Measurements from ENCODE around the gene PNMA8B.
"Not testable (repeated sequence)": the region's sequence is repeated elsewhere in the genome, so short reads cannot be mapped to it uniquely, and the experiment has no call there.

Gene PNMA8B, protein sequence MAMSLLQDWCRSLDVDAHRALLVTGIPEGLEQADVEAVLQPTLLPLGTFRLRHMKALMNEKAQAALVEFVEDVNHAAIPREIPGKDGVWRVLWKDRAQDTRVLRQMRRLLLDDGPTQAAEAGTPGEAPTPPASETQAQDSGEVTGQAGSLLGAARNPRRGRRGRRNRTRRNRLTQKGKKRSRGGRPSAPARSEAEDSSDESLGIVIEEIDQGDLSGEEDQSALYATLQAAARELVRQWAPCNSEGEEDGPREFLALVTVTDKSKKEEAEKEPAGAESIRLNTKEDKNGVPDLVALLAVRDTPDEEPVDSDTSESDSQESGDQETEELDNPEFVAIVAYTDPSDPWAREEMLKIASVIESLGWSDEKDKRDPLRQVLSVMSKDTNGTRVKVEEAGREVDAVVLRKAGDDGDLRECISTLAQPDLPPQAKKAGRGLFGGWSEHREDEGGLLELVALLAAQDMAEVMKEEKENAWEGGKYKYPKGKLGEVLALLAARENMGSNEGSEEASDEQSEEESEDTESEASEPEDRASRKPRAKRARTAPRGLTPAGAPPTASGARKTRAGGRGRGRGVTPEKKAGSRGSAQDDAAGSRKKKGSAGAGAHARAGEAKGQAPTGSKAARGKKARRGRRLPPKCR

GRCh38 chr19:46495786-46496099, at the start of gene PNMA8B:
TSS of gene PNMA8B (minus strand) at chr19:46495867. CDS start at chr19:46495465, 402 bp downstream.
- peak; percentile 87 for DNase-seq (ENCODE audit: low read depth, low spot score)

- DNase-seq (ENCODE audit: low read depth, low spot score): no peak
Measured at GRCh38 chr19:46544651-46545050, 49.0 kb upstream of the PNMA8B start.

- DNase-seq (ENCODE audit: low read depth, low spot score): peak; percentile 93
Measured at GRCh38 chr19:46542428-46543230, 47.0 kb upstream of the PNMA8B start.

DNA sequence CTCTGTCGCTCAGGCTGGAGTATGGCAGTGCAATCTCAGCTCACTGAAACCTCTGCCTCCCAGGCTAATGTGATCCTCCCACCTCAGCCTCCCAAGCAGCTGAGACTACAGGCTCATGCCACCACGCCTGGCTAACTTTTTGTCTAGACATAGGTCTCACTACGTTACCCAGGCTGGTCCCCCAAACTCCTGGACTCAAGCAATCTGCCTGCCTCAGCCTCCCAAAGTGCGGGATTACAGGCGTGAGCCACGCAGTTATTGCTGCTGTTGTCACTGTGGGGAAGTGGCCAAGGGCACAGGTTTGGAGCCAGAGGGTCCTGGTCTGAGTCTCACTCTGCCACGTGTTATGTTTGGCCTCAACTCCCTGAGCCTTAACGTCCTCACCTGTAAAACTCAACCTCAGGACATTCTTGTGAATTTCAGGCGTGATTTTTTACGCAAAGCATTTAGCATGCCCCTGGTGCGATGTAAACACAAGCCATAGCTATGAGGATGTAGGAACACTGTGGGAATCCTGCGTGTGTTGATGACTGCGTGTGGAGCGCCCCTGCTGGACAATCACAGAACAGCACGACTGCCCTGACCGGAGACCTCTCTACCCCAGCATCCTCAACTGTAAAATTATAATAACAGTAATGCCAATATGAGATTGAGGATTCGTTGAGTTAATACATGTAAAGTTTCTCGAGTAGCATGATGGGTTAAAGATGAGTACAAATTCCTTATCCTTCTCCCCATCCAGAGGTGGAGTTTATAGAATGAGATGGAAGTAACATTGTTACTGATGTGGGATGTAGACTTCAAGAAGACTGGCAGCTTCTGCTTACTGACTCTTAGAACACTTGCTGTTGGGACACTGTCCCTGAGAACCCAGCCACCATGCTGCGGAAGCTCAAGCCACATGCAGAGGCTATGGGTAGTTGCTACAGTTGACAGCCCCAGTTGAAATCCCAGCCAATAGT, 41.8 kb upstream of the PNMA8B start:
- DNase-seq (ENCODE audit: low read depth, low spot score): peak; percentile 61

GRCh38 chr19:46536391-46536790, 40.7 kb upstream of the PNMA8B start:
- no peak for DNase-seq (ENCODE audit: low read depth, low spot score)

DNA sequence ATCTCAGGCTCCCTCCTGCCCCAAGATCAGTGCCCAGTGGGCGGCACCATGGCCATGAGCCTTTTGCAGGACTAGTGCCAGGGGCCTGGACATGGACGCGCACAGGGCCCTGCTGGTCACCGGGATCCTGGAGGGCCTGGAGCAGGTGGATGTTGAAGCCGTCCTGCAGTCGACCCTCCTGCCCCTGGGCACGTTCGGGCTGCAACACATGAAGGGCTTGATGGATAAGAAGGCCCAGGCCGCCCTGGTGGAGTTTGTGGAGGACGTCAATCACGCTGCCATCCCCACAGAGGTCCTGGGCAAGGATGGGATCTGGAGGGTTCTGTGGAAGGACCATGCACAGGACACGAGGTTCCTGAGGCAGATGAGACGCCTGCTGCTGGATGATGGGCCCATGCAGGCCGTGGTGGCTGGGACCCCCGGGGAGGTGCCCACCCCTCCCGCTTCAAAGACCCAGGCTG, 38.0 kb upstream of the PNMA8B start:
- no peak for DNase-seq (ENCODE audit: low read depth, low spot score)

DNA sequence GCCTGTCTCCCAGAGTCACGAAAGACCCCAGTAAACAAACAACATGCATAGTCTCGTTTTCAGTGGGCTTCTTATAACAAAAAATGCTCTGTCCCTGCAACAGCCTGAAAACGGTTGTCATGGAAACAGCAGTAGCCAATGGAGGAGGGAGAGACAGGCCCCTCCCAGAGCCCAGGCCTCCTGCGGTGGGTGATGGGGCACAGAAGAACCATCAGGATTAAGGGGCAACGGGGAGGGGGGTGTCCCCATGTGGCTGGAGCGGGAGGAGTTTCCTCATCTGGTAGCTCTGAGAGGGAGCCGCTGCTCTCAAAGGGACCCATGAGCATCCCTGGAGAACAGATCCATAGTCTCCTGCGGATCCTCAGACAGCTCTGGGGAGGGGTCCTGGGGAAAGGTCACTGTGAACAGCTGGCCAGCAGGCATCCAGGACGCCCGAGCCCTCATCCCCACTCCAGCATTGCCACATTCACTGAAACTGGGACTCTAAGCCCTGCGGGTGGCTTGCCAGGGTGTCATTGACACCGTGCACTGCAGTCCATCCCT, 37.5 kb upstream of the PNMA8B start:
- no peak for DNase-seq (ENCODE audit: low read depth, low spot score)

GRCh38 chr19:46530636-46531035, 35.0 kb upstream of the PNMA8B start:
- no peak for DNase-seq (ENCODE audit: low read depth, low spot score)

- peak; percentile 81 for DNase-seq (ENCODE audit: low read depth, low spot score)
Measured at GRCh38 chr19:46529622-46530451, 34.2 kb upstream of the PNMA8B start.

GRCh38 chr19:46528601-46529590, 33.2 kb upstream of the PNMA8B start:
- no peak for DNase-seq (ENCODE audit: low read depth, low spot score)

DNA sequence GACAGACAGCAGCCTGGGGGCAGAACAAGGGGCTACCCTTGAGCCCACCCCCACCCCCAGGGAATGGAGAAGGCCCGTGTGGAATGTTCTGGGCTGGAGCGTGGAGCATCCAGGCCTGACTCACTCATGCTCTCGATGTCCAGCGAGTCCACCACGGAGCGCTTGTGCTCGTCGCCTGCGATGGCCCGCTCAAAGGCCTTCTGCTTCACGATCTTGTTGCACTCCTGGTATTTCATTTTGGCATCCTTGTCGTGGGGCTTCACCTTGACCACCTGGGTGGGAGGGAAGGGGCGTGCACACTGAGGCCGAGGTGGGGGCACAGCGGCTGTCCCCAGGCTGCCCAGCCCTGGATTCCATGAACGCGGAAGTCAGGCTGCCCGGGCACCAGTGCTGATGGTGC, 31.1 kb upstream of the PNMA8B start:
- not testable (repeated sequence) for DNase-seq (ENCODE audit: low read depth, low spot score)

GRCh38 chr19:46524308-46524707, 28.6 kb upstream of the PNMA8B start:
- DNase-seq (ENCODE audit: low read depth, low spot score): no peak

DNA sequence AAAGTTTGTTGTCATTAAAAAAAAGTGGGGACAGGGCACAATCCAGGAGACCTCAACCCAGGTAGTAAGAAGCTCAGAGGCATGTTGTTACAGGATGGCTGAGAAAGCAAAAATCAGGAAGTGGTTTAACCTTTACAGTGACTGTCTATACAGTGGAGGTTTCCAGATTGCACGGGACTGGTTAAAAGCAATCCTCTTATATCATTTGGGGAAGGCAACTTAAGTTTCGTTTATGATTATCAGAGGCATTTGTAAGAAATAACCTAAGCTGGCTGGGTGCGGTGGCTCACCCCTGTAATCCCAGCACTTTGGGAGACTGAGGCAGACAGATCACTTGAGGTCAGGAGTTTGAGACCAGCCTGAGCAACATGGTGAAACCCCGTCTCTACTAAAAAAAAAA, 27.3 kb upstream of the PNMA8B start:
- not testable (repeated sequence) for DNase-seq (ENCODE audit: low read depth, low spot score)

DNA sequence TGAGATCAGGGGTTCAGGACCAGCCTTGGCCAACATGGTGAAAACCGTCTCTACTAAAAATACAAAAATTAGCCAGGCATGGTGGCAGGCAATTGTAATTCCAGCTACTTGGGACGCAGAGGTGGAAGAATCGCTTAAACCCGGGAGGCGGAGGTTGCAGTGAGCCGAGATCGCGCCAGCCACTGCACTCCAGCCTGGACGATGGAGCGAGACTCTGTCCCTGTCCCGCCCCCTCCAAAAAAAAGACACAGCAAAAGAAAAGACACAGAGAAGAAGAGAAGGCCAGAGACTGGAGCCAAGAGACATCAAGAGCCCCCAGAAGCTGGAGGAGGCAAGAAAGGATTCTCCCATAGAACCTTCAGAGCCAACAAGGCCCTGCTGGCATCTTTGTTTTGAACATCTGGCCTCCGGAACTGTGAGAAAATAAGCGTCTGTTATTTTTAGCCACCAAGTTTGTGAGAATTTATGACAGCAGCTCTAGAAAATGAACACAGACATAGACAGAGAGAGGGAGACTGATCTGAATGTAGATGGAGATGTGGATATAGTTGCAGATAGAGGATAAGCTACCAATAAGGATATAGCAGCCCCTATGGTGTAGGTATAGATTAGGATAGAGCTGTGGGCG, 25.7 kb upstream of the PNMA8B start:
- DNase-seq (ENCODE audit: low read depth, low spot score): no peak

GRCh38 chr19:46520616-46521015, 24.9 kb upstream of the PNMA8B start:
- DNase-seq (ENCODE audit: low read depth, low spot score): no peak

DNA sequence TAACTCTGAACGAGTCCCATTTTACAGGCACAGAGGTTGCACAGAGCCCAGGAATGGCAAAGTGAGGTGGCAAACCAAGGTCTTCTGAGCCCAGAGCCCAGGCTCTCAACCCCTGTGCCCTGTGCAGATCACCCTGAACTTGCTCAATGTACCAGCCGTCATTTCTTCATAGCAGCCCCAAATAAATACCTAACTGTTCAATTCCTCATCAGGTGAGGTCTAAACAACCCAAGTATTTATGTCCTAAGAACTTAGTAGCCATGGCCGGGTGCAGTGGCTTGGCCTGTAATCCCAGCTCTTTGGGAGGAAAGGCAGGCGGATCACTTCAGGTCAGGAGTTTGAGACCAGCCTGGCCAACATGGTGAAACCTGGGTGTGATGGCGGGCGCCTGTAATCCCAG, 21.8 kb upstream of the PNMA8B start:
- no peak for DNase-seq (ENCODE audit: low read depth, low spot score)

GRCh38 chr19:46515879-46516350, 20.2 kb upstream of the PNMA8B start:
- DNase-seq (ENCODE audit: low read depth, low spot score): peak; percentile 51

DNA sequence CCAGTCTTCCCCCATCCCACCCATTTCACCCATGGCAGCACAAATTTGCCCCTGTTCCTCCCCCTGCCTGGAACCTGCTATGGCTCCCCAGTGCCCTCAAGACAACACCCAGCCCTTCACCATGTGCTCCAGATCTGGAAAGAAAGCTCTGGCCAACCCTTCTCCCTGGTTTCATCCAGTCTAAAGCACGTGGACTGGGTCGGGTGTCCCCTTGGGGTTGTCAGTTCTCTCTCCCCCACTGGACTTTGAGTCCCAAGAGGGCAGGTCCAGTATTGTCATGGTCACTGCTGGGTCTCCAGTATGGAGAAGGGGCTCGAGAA, 19.6 kb upstream of the PNMA8B start:
- no peak for DNase-seq (ENCODE audit: low read depth, low spot score)
